GM12865 (cell line): Measurements from ENCODE around the gene FGD4.
"Not testable (repeated sequence)": the region's sequence is repeated elsewhere in the genome, so short reads cannot be mapped to it uniquely, and the experiment has no call there.

Source experiments
- DNase-seq: peaks from one replicate; pipeline ENCODE4 v3.0.0; 2010; ENCODE audit warnings: low read depth
- H3K4me3 ChIP-seq: 2 replicates; pipeline ENCODE4 v1.5.1; 2011; ENCODE audit warnings: mild to moderate bottlenecking, low read depth, low read length, control low read depth
- CTCF ChIP-seq: IDR thresholded peaks from 2 replicates; pipeline ENCODE4 v1.5.1; 2011; ENCODE audit warnings: low read length, control low read depth, low read depth, inconsistent platforms; ENCODE audit not compliant: insufficient read depth; ENCODE audit errors: missing control alignments

Gene FGD4

GRCh38 chr12:32532422-32532821, 133.1 kb downstream of the FGD4 start:
- no peak for DNase-seq
- TF ChIP-seq CTCF: no peak

GRCh38 chr12:32532951-32533350, 133.6 kb downstream of the FGD4 start:
- no peak for DNase-seq
- TF ChIP-seq CTCF: no peak
- no peak overlapping the region for H3K4me3 ChIP-seq

More at GRCh38 chr12:32532422-32532821, 133.1 kb downstream of the FGD4 start:
- no peak overlapping the region for H3K4me3 ChIP-seq

GRCh38 chr12:32533506-32533905, 134.1 kb downstream of the FGD4 start:
- not testable (repeated sequence) for DNase-seq, H3K4me3 ChIP-seq

DNA sequence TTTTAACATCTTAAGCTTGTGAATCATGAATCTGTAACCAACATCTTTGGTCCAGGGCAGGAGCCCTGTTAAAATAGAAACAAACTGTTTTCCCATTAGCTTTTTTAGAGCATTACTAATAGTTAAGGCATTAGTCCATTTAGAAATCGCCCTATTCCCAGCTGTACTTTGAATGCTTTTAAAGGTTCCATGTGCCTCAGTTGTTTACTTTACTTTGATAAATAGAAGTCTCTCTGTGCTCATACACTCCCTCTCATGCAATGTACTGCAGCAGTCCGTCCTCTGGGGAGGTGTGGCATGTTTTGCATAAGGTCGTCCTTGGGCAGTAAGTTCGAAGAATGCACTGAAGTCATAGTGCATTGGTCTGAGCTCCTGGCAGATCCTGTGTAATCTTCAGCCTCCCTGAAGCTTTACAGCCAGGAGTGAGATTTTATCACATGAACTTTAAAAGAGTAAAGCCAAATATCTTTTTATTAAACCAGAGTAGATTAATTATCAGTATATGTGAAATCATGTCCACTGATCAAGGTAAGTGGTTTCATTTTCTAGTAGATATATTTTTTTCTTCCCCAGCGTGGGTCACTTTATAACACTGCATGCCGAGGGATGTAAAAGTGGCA, 134.7 kb downstream of the FGD4 start:
- peak overlapping the region; percentile 27 for H3K4me3 ChIP-seq
- no peak for TF ChIP-seq CTCF

DNA sequence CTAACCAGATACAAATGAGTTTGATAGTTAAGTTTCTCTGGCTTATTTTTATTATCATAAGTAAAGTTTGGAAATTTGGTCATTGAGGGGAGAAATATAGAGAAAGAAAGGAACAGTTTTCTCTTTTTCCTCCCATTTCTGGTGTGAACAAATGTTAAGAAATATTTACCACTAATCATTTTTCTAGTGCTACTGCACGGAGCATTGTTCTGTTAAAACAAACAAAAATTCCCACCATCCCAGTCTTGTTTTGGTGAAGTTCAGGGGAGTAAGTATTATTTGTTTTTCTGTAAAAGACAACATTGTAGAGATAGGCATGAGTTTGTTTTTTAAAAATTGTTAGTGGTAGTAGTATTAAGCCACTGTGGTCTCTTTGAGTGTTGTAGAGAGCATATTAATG, 135.3 kb downstream of the FGD4 start:
- TF ChIP-seq CTCF: no peak
- DNase-seq: no peak
- no peak overlapping the region for H3K4me3 ChIP-seq

More for the DNA sequence above, 134.7 kb downstream of the FGD4 start:
- peak; percentile 38 for DNase-seq

- no peak for TF ChIP-seq CTCF
- no peak for DNase-seq
- H3K4me3 ChIP-seq: no peak overlapping the region
These were observed 136.1 kb downstream of the FGD4 start for GRCh38 chr12:32535288-32535999.

DNA sequence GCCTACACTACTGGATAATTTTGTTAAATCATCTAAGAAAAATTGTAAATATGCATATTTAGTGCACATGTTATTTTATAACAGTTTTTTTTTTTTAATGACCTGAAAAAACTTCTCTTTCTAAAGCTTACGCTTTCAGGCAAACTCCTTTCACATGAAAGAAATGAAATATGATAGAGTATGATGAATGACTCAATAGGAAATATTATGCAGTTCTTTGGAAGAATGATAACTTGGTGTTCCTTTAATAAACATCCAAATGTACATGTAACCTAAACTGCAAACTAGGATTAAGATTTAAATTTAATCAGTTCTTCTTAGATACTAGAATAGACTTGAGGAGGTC, 136.6 kb downstream of the FGD4 start:
- no peak for TF ChIP-seq CTCF
- H3K4me3 ChIP-seq: no peak overlapping the region
- DNase-seq: no peak
